Neural cell (in vitro differentiated cells): ENCODE data around the gene ELOVL7. TPM values are rescaled to one million over a fixed set of nuclear protein-coding genes. Genes with fewer than 3 reads are reported as not detected.

Experiments
- H2AFZ ChIP-seq: fragments of 200-600, 300-800 bp; sonication (generic), shearing (Covaris generic); 2 replicates; pipeline ENCODE4 v1.6.0; 2014; ENCODE audit warnings: low read depth, mild to moderate bottlenecking, antibody characterized with exemption, low read length, moderate library complexity
- H3F3A ChIP-seq: fragments of 200-600 bp; shearing (Covaris generic); 2 replicates; pipeline ENCODE4 v1.6.1; 2016; ENCODE audit warnings: mild to moderate bottlenecking, moderate library complexity, mixed read lengths, antibody characterized with exemption, low read length; ENCODE audit not compliant: insufficient read depth, poor library complexity, severe bottlenecking
- H3K27ac ChIP-seq: fragments of 200-600, 300-800 bp; sonication (generic), shearing (Covaris generic); 2 replicates; pipeline ENCODE4 v1.5.1; 2014; ENCODE audit warnings: mild to moderate bottlenecking, low read length, moderate library complexity
- H3K27me3 ChIP-seq: fragments of 300-800, 200-600 bp; sonication (generic), shearing (Covaris generic); 2 replicates; pipeline ENCODE4 v1.6.0; 2014; ENCODE audit warnings: mild to moderate bottlenecking, low read depth, low read length, moderate library complexity; ENCODE audit not compliant: insufficient read depth
- H3K36me3 ChIP-seq: fragments of 300-800, 200-600 bp; sonication (generic), shearing (Covaris generic); 2 replicates; pipeline ENCODE4 v1.5.1; 2014; ENCODE audit warnings: mild to moderate bottlenecking, antibody characterized with exemption, low read length, moderate library complexity; ENCODE audit not compliant: insufficient read depth
- H3K4me2 ChIP-seq: fragments of 300-800, 200-600 bp; sonication (generic), shearing (Covaris generic); 2 replicates; pipeline ENCODE4 v1.6.0; 2014; ENCODE audit warnings: mild to moderate bottlenecking, low read length
- H3K4me3 ChIP-seq: fragments of 300-800, 200-600 bp; sonication (generic), shearing (Covaris generic); 2 replicates; pipeline ENCODE4 v1.5.1; 2014; ENCODE audit warnings: mild to moderate bottlenecking, low read length, moderate library complexity
- H3K79me2 ChIP-seq: fragments of 200-600 bp; shearing (Covaris generic); replicated peaks from 2 replicates; pipeline ENCODE4 v1.6.0; 2014; ENCODE audit warnings: mild to moderate bottlenecking, low read length, moderate library complexity; ENCODE audit not compliant: insufficient read depth
- H3K9ac ChIP-seq: fragments of 300-800, 200-600 bp; sonication (generic), shearing (Covaris generic); 2 replicates; pipeline ENCODE4 v1.6.1; 2016; ENCODE audit warnings: mild to moderate bottlenecking, low read length, mixed read lengths
- H3K9me2 ChIP-seq: fragments of 200-600 bp; shearing (Covaris generic); 2 replicates; pipeline ENCODE4 v1.6.1; 2016; ENCODE audit warnings: mild to moderate bottlenecking, low read length, mixed read lengths; ENCODE audit not compliant: insufficient read depth
- H3K9me3 ChIP-seq: fragments of 200-600, 300-800 bp; sonication (generic), shearing (Covaris generic); 2 replicates; pipeline ENCODE4 v1.6.1; 2016; ENCODE audit warnings: mild to moderate bottlenecking, mixed run types, low read length, moderate library complexity, mixed read lengths
- H4K20me1 ChIP-seq: fragments of 200-600 bp; shearing (Covaris generic); 2 replicates; pipeline ENCODE4 v1.6.1; 2016; ENCODE audit warnings: mild to moderate bottlenecking, mixed run types; ENCODE audit not compliant: insufficient read depth
- CTCF ChIP-seq: fragments of 450-650 bp; IDR thresholded peaks from 2 replicates; pipeline ENCODE4 v1.5.1; 2014; ENCODE audit warnings: antibody characterized with exemption, mild to moderate bottlenecking, moderate library complexity; ENCODE audit not compliant: poor library complexity, severe bottlenecking
- EP300 ChIP-seq: fragments of 450-650 bp; conservative IDR thresholded peaks from 2 replicates; pipeline ENCODE4 v1.6.1; 2014; ENCODE audit warnings: antibody characterized with exemption, mild to moderate bottlenecking, moderate library complexity; ENCODE audit not compliant: poor library complexity, severe bottlenecking
- EZH2 ChIP-seq: fragments of 200-600, 300-800 bp; shearing (Covaris generic), sonication (generic); IDR thresholded peaks from 2 replicates; pipeline ENCODE4 v1.6.1; 2014; ENCODE audit warnings: antibody characterized with exemption, low read length, borderline replicate concordance, mild to moderate bottlenecking; ENCODE audit not compliant: insufficient read depth, poor library complexity, severe bottlenecking
- MXI1 ChIP-seq: fragments of 450-650 bp; conservative IDR thresholded peaks from 2 replicates; pipeline ENCODE4 v1.6.1; 2014; ENCODE audit warnings: antibody characterized with exemption, mild to moderate bottlenecking; ENCODE audit not compliant: poor library complexity, severe bottlenecking
- POLR2AphosphoS5 ChIP-seq: IDR thresholded peaks from 2 replicates; pipeline ENCODE4 v1.6.1; 2012
- RAD21 ChIP-seq: fragments of 450-650 bp; conservative IDR thresholded peaks from 2 replicates; pipeline ENCODE4 v1.6.1; 2014; ENCODE audit warnings: antibody characterized with exemption, mild to moderate bottlenecking, moderate library complexity
- REST ChIP-seq: IDR thresholded peaks from 2 replicates; pipeline ENCODE4 v1.6.1; 2012; ENCODE audit warnings: borderline replicate concordance
- SMC3 ChIP-seq: fragments of 450-650 bp; conservative IDR thresholded peaks from 2 replicates; pipeline ENCODE4 v1.6.1; 2014; ENCODE audit warnings: antibody characterized with exemption, mild to moderate bottlenecking, moderate library complexity; ENCODE audit not compliant: poor library complexity
- TAF1 ChIP-seq: IDR thresholded peaks from 2 replicates; pipeline ENCODE4 v1.6.1; 2012; ENCODE audit warnings: low read depth
- polyA plus RNA-seq: library from polyadenylated mRNA; depleted of rRNA; stranded (reverse); fragments of >200 nt; gene quantifications from 2 replicates; pipeline ENCODE4 v1.2.3, GENCODE V29; 2014

Gene ELOVL7
- polyA plus RNA-seq, 1 donor from 2014 or later: 3.9 TPM

DNA sequence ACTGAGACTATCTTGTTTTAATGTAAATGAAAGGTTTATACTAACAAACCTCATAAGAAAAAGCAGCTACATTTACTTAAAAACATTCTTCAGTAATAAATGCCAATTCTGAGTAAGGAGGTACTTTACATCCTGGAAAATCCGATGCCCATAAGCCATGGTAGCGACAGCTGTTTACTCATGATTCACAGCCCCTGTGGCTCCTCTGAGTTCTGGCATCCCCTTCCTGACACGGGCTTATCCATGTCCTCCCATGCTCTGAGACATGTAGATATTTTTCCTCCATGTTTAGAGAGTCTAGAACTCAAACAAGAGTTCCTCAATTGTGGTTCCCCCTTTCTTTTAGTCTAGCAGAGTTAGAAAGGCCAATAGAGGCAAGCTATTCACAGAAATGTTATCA, 81.0 kb downstream of the ELOVL7 start:
- Histone ChIP-seq H3K9me3 (no peaks in the 10 kb centered on the region), H3K4me2 (no peak overlapping the region), H3K9ac (no peak overlapping the region), H3K36me3 (no peaks in the 10 kb centered on the region), H3K27ac (no peak overlapping the region), H3K27me3 (no peaks in the 10 kb centered on the region), H3K79me2 (no peaks in the 10 kb centered on the region), H3K4me3 (no peak overlapping the region), H3K9me2 (no peaks in the 10 kb centered on the region), H4K20me1 (no peaks in the 10 kb centered on the region), H3F3A (no peaks in the 10 kb centered on the region), H2AFZ (no peak overlapping the region)
- no peak for TF ChIP-seq EP300
- no peak for TF ChIP-seq CTCF
- TF ChIP-seq SMC3: no peak
- no peak for TF ChIP-seq EZH2
- TF ChIP-seq RAD21: no peak
- no peak for TF ChIP-seq TAF1
- TF ChIP-seq POLR2AphosphoS5: no peak
- TF ChIP-seq REST: no peak
- no peak for TF ChIP-seq MXI1

DNA sequence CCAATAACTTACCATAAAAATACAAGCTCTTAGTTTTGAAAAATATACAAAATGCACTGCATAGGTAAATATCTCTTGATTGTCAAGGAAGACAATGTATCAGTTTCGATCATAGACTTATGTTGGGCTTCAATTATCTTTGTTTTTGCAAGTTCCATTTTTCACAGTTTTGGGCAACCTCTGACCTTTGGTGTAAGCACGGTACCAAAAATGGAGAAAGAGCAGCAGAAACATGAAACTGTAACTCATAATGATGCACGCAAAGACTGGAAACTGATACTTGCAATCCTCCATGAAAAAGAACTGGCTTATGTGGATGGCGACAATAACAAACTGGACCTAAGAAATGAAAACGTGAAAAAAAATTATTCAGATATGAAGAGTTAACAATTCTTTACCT, 89.6 kb downstream of the ELOVL7 start:
- TF ChIP-seq MXI1: no peak
- no peak for TF ChIP-seq REST
- no peak for TF ChIP-seq EZH2
- TF ChIP-seq RAD21: no peak
- no peak for TF ChIP-seq EP300
- no peak for TF ChIP-seq SMC3
- TF ChIP-seq TAF1: no peak
- TF ChIP-seq POLR2AphosphoS5: no peak
- TF ChIP-seq CTCF: no peak
- no peaks in the 10 kb centered on the region for H3K36me3 ChIP-seq
- H3K4me2 ChIP-seq: no peak overlapping the region
- H3K27ac ChIP-seq: no peak overlapping the region
- no peaks in the 10 kb centered on the region for H3K27me3 ChIP-seq
- H3F3A ChIP-seq: no peaks in the 10 kb centered on the region
- H3K9me2 ChIP-seq: no peaks in the 10 kb centered on the region
- no peaks in the 10 kb centered on the region for H3K79me2 ChIP-seq
- H3K9me3 ChIP-seq: no peaks in the 10 kb centered on the region
- H4K20me1 ChIP-seq: no peaks in the 10 kb centered on the region
- H2AFZ ChIP-seq: no peak overlapping the region
- no peak overlapping the region for H3K4me3 ChIP-seq
- H3K9ac ChIP-seq: no peak overlapping the region
